Measurements from ENCODE around the gene STXBP5L.
"Not testable (repeated sequence)": the region's sequence is repeated elsewhere in the genome, so short reads cannot be mapped to it uniquely, and the experiment has no call there.

STXBP5L gene

GRCh38 chr3:121430664-121431215 lies 522.7 kb downstream of the STXBP5L start:
- DNase-seq (ENCODE audit: low spot score): no peak

- DNase-seq (ENCODE audit: low spot score): peak; percentile 59
Measured at GRCh38 chr3:121431726-121432517, 523.9 kb downstream of the STXBP5L start.

GRCh38 chr3:121436074-121436473 lies 528.1 kb downstream of the STXBP5L start:
- DNase-seq (ENCODE audit: low spot score): no peak

- no peak for DNase-seq (ENCODE audit: low spot score)
Measured at GRCh38 chr3:121436641-121437040, 528.6 kb downstream of the STXBP5L start.

GRCh38 chr3:121443456-121443855 lies 535.5 kb downstream of the STXBP5L start:
- DNase-seq (ENCODE audit: low spot score): no peak

GRCh38 chr3:121451752-121452151 lies 543.7 kb downstream of the STXBP5L start:
- DNase-seq (ENCODE audit: low spot score): not testable (repeated sequence)

GRCh38 chr3:121462565-121462964 lies 554.6 kb downstream of the STXBP5L start:
- no peak for DNase-seq (ENCODE audit: low spot score)

- DNase-seq (ENCODE audit: low spot score): no peak
Measured at GRCh38 chr3:121463745-121464144, 555.7 kb downstream of the STXBP5L start.

- DNase-seq (ENCODE audit: low spot score): no peak
Measured at GRCh38 chr3:121467085-121467484, 559.1 kb downstream of the STXBP5L start.

- no peak for DNase-seq (ENCODE audit: low spot score)
Measured at GRCh38 chr3:121473001-121473400, 565.0 kb downstream of the STXBP5L start.

All from SW480 (cell line).